Erythroblast (primary cell): ENCODE results near the gene PAFAH1B2.

ENCODE experiments used
- DNase-seq, 2 experiments: peaks; one replicate each; lab custom pipeline; 2025; lab: John Stamatoyannopoulos, UW
- GATA1 ChIP-seq: IDR thresholded peaks from 2 replicates; pipeline ENCODE4 v1.6.1; 2011; ENCODE audit warnings: low read depth, mild to moderate bottlenecking, control low read depth, low read length, moderate library complexity
- POLR2A ChIP-seq: IDR thresholded peaks from 2 replicates; pipeline ENCODE4 v1.6.1; 2011; ENCODE audit warnings: mild to moderate bottlenecking, low read length

Gene PAFAH1B2, protein sequence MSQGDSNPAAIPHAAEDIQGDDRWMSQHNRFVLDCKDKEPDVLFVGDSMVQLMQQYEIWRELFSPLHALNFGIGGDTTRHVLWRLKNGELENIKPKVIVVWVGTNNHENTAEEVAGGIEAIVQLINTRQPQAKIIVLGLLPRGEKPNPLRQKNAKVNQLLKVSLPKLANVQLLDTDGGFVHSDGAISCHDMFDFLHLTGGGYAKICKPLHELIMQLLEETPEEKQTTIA

DNA sequence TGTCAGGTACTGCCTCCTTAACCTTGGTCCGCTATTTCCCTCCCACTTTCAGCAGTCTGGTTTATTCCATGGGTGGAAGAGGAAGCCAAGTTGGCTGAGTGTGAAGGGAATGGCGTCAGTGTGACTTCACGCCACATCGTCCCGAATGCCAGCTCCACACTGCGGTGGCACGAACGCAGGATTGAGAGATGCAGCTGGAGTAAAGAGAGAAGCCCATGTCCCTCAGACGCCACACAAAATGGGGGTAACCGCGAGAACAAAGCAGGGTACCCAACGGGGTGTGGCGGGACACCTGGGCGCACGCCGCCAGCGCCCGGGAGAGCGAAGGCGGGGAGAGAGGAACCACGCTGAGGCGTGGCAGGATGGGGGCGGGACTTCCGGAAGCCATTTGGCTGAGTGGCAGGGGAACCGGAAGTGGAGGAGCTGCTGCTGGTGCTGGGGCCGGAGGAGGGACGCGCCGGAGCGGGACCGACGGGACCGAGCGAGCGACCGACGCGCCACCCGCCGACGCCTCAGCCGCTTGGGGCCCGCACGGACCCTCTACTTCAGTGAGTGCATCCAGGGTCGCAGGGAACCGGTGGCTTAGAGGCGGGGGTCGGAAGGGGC is at the start of gene PAFAH1B2:
TSS of gene PAFAH1B2 (plus strand) at position 417 of the 606 bp plus-strand sequence. CDS start 8,161 bp downstream, outside the sequence.
- no peak for TF ChIP-seq GATA1
- TF ChIP-seq POLR2A, result peak; percentile 83

DNA sequence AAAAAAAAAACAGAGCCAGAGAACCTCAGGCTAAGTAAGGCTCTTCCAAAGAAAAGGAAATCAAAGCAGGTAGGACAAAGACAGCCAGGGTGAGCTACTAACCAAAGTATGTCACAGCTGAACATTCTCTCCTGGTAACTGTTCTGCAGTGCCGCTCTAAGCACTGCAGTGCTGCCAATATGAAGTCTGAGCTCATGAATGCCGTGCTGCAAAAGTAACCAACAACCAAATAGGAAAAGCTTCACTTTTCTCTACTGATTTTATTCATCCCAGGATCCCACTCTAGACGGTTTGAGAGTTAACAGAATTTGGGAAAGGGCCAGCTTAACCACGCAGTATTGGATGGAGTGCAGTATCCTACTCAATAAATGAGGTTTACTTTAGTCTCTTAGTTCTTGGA is 49.3 kb upstream of the PAFAH1B2 start:
- DNase-seq, result no peak
- no peak for TF ChIP-seq GATA1
- no peak for TF ChIP-seq POLR2A

More for the DNA sequence above, at the start of gene PAFAH1B2:
- DNase-seq, result peak; percentile 93 to 95

DNA sequence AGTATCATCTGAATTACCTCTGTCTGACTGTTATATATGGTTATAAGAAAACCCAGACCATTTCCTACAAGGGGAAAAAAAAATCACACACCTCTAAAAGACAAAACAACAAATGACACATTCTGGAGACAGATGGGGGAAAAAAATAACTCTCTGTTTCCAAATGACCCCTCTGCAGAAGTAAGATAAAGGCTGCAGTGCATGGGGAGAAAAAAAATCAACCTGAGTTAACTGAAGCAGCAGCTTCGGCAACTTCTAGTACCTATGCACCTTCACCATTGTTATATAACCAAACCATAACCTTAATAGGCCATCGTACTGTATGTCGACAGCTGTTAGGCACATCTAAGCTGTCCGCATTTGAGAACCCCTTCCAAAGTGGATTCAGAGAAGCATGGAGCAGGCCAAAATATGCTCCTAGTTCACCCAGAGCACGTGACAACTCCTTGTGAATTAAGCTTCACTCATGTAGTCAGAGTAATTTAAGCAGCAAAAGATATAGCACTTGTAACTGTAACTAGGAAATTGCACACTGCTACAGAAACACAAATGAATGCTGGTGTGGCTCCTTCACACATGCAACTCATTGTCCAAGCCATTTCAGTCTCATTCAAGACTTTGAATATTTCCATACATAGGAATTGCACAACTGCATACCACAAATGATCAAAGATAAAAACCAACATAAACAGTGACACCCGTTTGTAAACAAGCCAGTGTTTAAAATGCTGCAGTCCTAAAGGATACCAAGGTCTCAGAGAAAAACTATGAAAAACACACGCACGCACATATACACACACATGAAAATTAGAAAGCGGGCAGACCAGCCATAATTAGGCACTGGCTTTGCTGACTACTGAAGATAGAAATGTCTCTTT is 48.6 kb upstream of the PAFAH1B2 start:
- DNase-seq, result peak; percentile 73 to 82
- TF ChIP-seq POLR2A (no peak), GATA1 (no peak)

DNA sequence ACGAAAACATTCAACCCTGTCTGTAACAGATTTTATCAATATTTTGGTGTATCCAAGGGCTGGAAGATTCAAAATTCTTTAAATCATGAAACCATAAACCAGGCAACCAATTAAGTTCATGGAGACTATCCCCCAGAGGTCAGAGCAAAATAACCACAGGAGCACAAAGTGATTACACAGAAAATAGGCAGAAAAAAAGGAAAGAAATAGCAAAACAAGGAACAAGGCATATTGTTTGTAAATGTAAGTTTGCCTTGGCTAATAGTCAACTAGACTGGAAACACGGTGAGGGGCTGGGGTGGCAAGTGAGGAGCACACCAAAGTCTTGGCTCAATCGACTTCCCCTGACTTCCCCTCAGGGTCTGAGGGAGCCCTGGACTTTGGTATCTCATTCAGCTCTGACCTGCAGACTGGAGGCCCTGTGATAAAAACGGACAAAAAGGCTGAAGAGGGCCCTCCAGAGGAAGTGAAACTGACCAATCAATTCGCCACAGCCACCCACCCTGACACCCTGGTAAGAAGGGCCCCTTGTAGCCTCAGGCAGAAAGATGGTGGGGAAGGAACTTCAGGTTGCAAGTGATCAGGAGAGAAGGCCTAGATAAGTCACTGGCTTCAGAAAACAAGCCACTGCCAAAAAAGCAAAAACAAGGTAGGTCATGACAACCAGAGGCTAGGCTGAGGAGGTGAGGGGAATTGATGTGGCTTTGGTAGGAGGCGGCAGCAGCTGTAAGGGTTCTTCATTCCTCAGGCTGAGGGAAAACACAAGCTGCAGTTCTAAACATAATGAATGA is 47.7 kb upstream of the PAFAH1B2 start:
- TF ChIP-seq GATA1 (no peak), POLR2A (peak; percentile 4)
- DNase-seq, result peak; percentile 74 to 83

DNA sequence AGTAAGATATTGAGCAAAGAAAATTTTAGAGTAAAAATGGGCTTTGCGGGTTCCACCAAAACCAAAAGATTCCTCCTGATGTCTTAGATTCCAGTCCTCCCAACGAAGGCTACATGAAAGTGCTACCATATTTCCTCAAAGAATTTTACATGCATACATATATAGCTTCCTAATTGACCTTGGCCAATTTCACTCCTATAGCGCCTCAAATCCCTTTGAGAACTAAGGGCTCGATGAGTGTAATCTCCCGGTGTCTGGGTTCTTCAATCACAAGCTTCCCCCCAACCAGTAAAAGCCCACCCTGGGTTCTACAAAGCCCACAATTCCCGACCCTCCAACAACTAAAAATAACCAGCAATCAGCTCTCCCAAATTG is 47.1 kb upstream of the PAFAH1B2 start:
- DNase-seq, result peak; percentile 40 to 64
- TF ChIP-seq POLR2A, result no peak
- no peak for TF ChIP-seq GATA1

DNA sequence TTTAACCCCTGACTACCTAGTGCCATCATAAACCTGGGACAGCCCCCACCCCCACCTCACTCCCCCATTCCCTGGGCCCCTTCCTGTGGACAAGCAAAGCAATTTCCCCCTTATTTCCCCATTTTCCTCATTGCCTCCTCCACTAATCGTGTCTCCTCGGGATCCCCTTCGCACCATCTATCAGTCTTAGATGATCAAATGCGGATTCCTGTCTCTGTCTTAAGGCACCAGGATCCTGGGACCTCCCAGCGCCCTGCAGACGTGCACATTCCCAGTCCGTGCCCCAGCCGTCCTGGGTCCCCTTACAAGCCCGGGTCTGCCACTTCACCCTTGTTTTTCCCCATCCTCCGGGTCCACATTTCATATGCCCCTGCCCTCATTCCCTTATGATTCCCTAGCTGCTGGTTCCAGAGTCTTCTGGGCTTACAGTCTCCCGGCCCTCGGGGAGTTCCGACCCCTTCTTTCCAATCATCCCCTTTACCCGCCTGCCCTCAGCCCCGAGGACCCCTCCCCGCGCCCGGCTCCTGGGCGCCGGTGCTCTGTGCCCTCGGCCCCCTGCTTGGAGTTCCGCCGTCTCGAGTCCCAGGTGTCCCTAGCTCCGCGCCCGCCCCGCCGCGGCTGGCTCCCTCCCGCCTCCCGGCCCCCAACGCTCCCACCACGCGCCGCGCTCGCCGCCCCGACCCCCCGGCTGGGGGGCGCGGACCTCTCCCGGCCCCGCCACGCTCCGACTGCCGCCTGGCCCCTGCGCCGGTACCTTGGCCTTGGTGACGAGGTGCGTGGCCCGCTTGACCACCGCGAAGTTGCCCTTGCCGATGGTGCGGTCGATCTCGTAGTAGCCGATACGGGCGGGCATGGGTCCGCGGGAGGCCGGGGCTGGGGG is 46.5 kb upstream of the PAFAH1B2 start:
- no peak for TF ChIP-seq POLR2A
- TF ChIP-seq GATA1, result no peak
- peak; percentile 63 to 78 for DNase-seq

DNA sequence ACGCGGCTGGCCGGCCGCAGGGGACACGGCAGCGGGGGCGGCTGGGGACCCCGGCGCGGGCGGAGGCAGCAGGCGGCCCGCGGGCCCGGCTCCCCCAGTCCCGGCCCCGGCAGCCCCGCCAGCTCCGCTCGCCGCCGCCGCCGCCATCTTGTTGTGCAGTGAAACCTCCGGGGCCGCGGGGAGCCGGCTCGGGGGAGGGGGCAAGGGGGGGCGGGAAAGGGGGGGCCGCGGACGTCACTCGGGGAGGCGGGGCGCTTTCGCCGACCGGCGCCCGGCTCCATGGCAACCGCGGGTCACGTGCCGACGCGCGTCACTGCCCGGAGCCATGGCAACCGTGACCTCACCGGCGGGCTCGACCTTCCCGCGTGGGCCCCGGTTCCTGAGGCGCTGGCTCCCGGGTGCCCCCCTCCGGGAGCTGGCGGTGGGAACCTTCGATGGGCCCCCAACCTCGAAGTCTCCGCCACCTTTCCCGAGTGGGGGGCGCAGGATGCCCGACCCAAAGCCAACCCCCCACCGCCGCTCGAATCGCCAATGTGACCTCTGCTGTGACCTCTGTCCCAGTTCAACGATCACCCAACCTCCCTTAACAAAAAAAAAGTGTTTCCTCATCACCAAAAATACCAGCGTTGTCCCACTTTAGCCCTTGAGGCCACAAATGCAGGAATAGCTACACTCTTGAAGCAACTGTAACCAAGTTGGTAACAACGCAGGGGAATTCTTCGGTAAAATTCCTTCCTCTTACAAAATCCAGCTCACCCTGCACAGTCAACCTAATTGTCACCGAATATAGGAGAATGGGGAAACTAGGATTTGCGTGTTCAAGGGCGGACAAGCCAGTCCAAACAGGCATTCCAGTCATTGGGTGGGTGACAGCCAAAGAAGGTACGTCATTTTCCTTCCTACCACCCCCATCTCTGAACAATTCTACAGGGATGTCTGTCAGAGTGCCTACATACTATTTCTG is 45.5 kb upstream of the PAFAH1B2 start, which contains the start of gene SIK3:
TSS of gene SIK3 (minus strand) at position 160 of the 964 bp plus-strand sequence. CDS start at position 147, 13 bp downstream.
- TF ChIP-seq POLR2A (no peak), GATA1 (no peak)
- peak; percentile 94 to 98 for DNase-seq

DNA sequence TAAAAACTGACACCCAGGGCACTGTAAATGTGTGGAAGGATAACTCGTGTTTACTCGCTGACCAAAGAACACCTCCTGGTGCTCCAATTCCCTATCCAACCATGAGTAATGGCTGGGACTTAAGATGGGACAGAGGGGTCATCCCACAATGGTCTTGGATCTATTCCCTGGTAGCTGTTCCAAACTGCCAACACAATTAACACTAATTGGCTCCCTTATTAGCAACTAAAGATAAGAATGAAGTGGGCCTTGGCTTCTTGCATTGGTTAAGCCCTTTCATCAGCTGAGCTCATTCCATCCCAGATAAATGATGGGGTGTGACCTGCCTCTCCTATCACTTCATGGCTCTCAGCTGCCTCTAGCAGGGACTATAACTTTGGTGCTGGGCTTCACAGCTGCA is 44.4 kb upstream of the PAFAH1B2 start:
- DNase-seq, result peak; percentile 83 to 85
- TF ChIP-seq GATA1 (no peak), POLR2A (no peak)

DNA sequence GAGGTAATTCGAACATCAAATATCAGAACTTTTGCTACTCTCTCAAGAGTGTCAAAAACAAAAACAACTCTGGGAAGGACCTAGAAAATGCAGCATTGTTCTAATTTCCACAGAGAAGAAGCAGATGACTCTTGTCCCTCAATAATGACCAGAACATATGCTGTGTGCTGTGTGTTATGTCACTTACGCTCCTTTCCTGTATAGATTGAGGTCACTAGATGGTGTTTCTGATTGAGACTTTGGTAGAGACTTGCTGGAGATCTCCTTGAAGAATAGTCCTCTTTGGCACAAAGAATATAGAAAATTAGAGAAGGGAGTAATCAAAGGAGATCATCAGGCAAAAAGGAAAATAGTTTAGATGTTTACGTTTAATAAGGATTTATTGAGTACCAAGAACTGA is 43.5 kb upstream of the PAFAH1B2 start:
- TF ChIP-seq POLR2A (no peak), GATA1 (no peak)
- DNase-seq, result no peak

DNA sequence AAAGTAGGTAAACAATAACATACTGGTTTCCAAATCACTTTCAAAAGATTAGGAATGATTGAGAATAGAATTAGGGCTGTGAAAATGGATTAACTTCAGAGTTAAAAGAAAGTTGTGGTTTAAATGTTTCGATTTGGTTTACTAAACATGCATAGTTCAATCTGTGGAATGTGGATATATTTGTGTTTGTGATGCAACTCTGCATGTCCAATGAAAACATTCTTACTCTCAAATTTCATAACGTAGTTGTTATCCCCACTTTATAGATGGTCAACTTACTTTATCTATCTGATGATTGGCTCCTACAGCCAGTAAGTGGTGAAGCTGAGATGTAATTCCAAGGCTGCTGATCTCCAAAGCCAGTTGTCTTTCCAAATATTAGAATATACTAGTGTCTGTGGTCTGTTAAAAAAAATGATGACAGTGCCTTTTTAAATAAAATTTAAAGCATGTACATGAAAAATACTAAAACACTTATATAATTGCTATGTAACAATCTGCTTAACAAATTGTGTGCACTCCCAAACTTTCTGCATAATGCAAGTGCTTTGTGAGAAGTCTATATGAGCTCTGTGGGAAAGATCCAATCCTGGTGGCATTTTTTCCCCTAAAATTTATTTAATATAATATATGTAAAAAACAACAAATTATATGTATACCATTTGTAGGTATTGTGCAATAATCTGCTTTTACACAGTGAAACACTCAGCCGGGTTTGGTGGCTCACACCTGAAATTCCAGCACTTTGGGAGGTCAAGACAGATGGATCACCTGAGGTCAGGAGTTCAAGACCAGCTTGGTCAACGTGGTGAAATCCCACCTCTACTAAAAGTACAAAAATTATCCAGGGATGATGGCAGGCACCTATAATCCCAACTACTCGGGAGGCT is 36.1 kb upstream of the PAFAH1B2 start:
- no peak for DNase-seq

More for the DNA sequence above, 36.1 kb upstream of the PAFAH1B2 start:
- TF ChIP-seq GATA1 (no peak), POLR2A (no peak)
